Measurements from ENCODE around the gene RPL3. TPM values are rescaled to one million over a fixed set of nuclear protein-coding genes. Genes with fewer than 3 reads are reported as not detected.

The RPL3 gene
- total and polyA plus RNA-seq, 7 experiments from 2014 or later, result 1,611 to 5,509 (median 3,848) TPM

DNA sequence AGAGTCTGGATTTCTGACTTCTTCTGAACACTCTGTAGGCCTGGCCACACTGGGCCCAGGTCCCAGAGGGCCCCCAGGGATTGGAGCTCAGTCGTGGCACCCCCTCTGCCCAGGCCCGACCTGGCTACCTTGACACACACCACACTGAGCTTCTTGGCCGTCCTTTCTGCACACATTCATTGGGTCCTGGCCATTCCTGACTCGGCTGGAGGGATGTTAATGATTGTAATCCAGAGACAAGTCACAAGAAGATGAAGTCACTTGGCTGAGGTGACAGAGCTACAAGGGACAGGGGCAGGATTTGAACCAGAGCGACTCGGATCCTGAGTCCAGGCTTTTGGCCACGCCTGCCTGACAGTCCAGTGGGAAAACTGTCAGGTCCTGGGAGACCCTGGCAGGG, 50.8 kb downstream of the RPL3 start:
- ChIA-PET POLR2A (no interaction called here), CTCF (no interaction called here)
- no peak for DNase-seq
- intact Hi-C loops (cut with micrococcal nuclease), result no loop called here
- Mint-ChIP-seq H3K27ac (no peak overlapping the region), H3K27me3 (peaks cover 0 to 9% (median 4%) of the 10 kb centered on the region in 5 donors), H3K4me3 (no peak overlapping the region), H3K36me3 (peaks cover 0 to 1% (median 0%) of the 10 kb centered on the region in 5 donors), H3K4me1 (peaks cover 0 to 26% (median 0%) of the 10 kb centered on the region in 7 donors), H3K9me3 (peaks cover 0 to 2% (median 0%) of the 10 kb centered on the region in 11 donors)
- Histone ChIP-seq H3K9me3 (ENCODE audit: control insufficient read depth in 2 of 3, low read length in 3 of 3) (no peaks in the 10 kb centered on the region), H3K27ac (ENCODE audit: low read depth, low read length) (no peak overlapping the region), H3K4me1 (ENCODE audit: control insufficient read depth in 2 of 2, insufficient read depth in 2 of 2, low read length in 2 of 2) (no peaks in the 10 kb centered on the region), H3K36me3 (ENCODE audit: control insufficient read depth in 2 of 3, insufficient read depth in 3 of 3, low read length in 3 of 3) (no peaks in the 10 kb centered on the region), H3K4me3 (ENCODE audit: low read length) (no peak overlapping the region), H3K27me3 (ENCODE audit: control insufficient read depth in 2 of 2, insufficient read depth in 2 of 2, low read length in 2 of 2) (no peaks in the 10 kb centered on the region)
- no peak for ATAC-seq

DNA sequence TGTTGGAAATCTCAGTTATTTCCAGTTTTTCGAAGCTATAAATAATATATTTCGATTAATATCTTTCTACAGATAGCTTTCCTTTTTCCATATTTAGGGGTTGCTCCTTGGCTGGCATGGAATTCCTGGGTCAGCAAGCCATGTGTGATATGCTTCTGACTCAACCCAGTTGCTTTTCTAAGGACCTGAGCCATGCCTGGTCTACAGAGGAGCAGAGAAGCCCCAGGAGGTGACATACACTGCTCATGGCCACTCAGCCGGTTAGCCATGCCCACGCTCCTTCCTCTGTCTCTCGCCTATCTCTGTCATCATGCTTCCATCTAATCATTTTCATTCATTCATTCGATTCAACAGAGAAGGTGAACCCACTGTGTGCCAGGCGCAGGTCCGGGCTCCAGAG, 51.4 kb downstream of the RPL3 start:
- H3K4me1 ChIP-seq (ENCODE audit: control insufficient read depth in 2 of 2, insufficient read depth in 2 of 2, low read length in 2 of 2), result no peaks in the 10 kb centered on the region
- DNase-seq (no peak), ATAC-seq (no peak)
- ChIA-PET CTCF (no interaction called here), POLR2A (no interaction called here)
- no peak overlapping the region for H3K27ac ChIP-seq (ENCODE audit: low read depth, low read length)
- peaks cover 0 to 26% (median 0%) of the 10 kb centered on the region in 7 donors for H3K4me1 Mint-ChIP-seq
- no peak overlapping the region for H3K4me3 Mint-ChIP-seq
- no peaks in the 10 kb centered on the region for H3K27me3 ChIP-seq (ENCODE audit: control insufficient read depth in 2 of 2, insufficient read depth in 2 of 2, low read length in 2 of 2)
- H3K27ac Mint-ChIP-seq, result peak overlapping the region in 1 of 9 donors; percentile 59
- H3K36me3 Mint-ChIP-seq, result peaks cover 0 to 1% (median 0%) of the 10 kb centered on the region in 5 donors
- peaks cover 0 to 2% (median 0%) of the 10 kb centered on the region in 11 donors for H3K9me3 Mint-ChIP-seq
- intact Hi-C loops (cut with micrococcal nuclease), result no loop called here
- peaks cover 0 to 9% (median 4%) of the 10 kb centered on the region in 5 donors for H3K27me3 Mint-ChIP-seq
- H3K9me3 ChIP-seq (ENCODE audit: control insufficient read depth in 2 of 3, low read length in 3 of 3), result no peaks in the 10 kb centered on the region
- H3K4me3 ChIP-seq (ENCODE audit: low read length), result no peak overlapping the region
- H3K36me3 ChIP-seq (ENCODE audit: control insufficient read depth in 2 of 3, insufficient read depth in 3 of 3, low read length in 3 of 3), result no peaks in the 10 kb centered on the region

DNA sequence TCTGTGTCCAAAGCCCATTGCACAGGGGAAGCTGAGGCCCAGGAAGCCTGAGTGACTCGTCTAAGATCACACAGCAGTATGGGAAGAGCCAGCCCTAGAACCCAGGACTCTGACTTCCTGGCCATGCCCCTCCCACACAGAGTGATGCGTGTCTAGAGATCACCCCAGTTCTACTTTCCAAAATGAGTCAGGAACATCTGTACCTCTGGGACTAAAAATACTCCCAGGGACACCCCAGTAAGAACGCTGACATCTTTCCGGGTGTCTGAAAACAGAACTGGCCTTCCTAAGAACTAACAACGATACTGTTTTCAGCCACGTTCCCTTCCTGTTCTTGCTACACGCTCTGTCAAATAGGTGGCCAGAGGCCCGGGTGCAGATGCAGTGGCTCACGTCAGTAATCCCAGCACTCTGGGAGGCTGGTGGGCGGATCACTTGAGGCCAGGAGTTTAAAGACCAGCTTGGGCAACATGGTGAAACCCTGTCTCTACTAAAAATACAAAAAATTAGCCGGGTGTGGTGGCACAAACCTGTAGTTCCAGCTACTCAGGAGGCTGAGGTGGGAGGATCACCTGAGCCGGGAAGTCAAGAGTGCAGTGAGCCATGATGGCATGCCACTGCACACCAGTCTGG, 52.9 kb downstream of the RPL3 start:
- H3K27me3 ChIP-seq (ENCODE audit: control insufficient read depth in 2 of 2, insufficient read depth in 2 of 2, low read length in 2 of 2), result no peaks in the 10 kb centered on the region
- no peak overlapping the region for H3K27ac ChIP-seq (ENCODE audit: low read depth, low read length)
- DNase-seq, result peak in 1 of 9 donors; percentile 68
- no peaks in the 10 kb centered on the region for H3K4me1 ChIP-seq (ENCODE audit: control insufficient read depth in 2 of 2, insufficient read depth in 2 of 2, low read length in 2 of 2)
- H3K4me3 Mint-ChIP-seq, result peak overlapping the region in 1 of 10 donors; percentile 48
- ChIA-PET CTCF (no interaction called here), POLR2A (no interaction called here)
- ATAC-seq, result peak; percentile 65
- no peak overlapping the region for H3K4me3 ChIP-seq (ENCODE audit: low read length)
- H3K36me3 Mint-ChIP-seq, result peaks cover 0 to 8% (median 5%) of the 10 kb centered on the region in 5 donors
- peaks cover 0 to 4% (median 0%) of the 10 kb centered on the region in 3 experiments for H3K9me3 ChIP-seq (ENCODE audit: control insufficient read depth in 2 of 3, low read length in 3 of 3)
- H3K27ac Mint-ChIP-seq, result peak overlapping the region in 2 of 9 donors; percentile 58 to 93
- intact Hi-C loops (cut with micrococcal nuclease), result no loop called here
- peaks cover 0 to 9% (median 4%) of the 10 kb centered on the region in 5 donors for H3K27me3 Mint-ChIP-seq
- H3K4me1 Mint-ChIP-seq, result peaks cover 0 to 26% (median 0%) of the 10 kb centered on the region in 7 donors
- H3K36me3 ChIP-seq (ENCODE audit: control insufficient read depth in 2 of 3, insufficient read depth in 3 of 3, low read length in 3 of 3), result no peaks in the 10 kb centered on the region
- H3K9me3 Mint-ChIP-seq, result peaks cover 0 to 13% (median 5%) of the 10 kb centered on the region in 11 donors

DNA sequence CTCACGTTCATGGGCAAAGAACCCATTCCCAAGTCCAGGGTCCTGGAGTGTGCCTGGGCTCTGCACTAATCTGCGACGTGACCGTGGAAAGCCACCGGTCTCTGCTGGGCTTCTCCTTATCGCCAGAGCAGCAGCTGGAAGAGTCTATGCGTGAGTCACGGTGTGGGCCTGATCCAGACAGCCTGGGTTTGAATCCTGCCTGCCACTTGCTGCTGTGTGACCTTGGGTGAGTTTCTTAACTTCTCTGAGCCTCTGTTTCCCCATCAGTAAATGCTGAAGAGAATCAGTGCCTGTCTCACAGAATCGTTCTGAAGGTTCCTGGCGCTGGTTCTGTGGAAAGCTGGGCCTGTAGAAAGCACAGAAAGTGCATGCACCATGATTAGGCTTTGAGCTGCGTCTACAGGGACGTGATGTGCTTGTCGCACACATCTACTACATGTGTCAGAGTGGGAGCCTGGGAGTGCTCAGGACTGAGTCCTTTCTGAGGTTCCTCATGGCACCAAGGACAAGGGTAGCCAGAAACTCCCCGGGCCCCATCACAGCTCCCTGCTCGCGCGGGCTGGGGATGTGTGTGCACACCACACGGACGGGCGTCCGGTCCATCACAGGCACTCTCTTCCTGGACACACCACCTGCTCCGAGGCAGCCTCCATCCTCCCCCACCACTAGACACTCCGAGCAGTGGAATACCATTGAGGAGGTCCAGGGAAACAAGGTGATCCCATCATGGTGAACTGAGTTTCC, 54.1 kb downstream of the RPL3 start:
- Mint-ChIP-seq H3K4me1 (peaks cover 0 to 26% (median 0%) of the 10 kb centered on the region in 7 donors), H3K36me3 (peaks cover 6 to 8% (median 8%) of the 10 kb centered on the region in 5 donors), H3K27me3 (peaks cover 0 to 9% (median 4%) of the 10 kb centered on the region in 5 donors), H3K27ac (peak overlapping the region in 1 of 9 donors; percentile 93), H3K9me3 (peaks cover 0 to 22% (median 11%) of the 10 kb centered on the region in 11 donors), H3K4me3 (no peak overlapping the region)
- ATAC-seq (no peak), DNase-seq (no peak)
- H3K4me1 ChIP-seq (ENCODE audit: control insufficient read depth in 2 of 2, insufficient read depth in 2 of 2, low read length in 2 of 2), result no peaks in the 10 kb centered on the region
- H3K9me3 ChIP-seq (ENCODE audit: control insufficient read depth in 2 of 3, low read length in 3 of 3), result peaks cover 0 to 11% (median 0%) of the 10 kb centered on the region in 3 experiments
- ChIA-PET CTCF (interaction anchor here (0.7 kb wide), 2 partner anchors 35 to 299 kb away, joined by 4 to 5 read pairs; no protein-coding TSS in a partner anchor), POLR2A (no interaction called here)
- intact Hi-C loops (cut with micrococcal nuclease), result no loop called here
- H3K27ac ChIP-seq (ENCODE audit: low read depth, low read length), result no peak overlapping the region
- no peaks in the 10 kb centered on the region for H3K36me3 ChIP-seq (ENCODE audit: control insufficient read depth in 2 of 3, insufficient read depth in 3 of 3, low read length in 3 of 3)
- no peaks in the 10 kb centered on the region for H3K27me3 ChIP-seq (ENCODE audit: control insufficient read depth in 2 of 2, insufficient read depth in 2 of 2, low read length in 2 of 2)
- H3K4me3 ChIP-seq (ENCODE audit: low read length), result no peak overlapping the region

DNA sequence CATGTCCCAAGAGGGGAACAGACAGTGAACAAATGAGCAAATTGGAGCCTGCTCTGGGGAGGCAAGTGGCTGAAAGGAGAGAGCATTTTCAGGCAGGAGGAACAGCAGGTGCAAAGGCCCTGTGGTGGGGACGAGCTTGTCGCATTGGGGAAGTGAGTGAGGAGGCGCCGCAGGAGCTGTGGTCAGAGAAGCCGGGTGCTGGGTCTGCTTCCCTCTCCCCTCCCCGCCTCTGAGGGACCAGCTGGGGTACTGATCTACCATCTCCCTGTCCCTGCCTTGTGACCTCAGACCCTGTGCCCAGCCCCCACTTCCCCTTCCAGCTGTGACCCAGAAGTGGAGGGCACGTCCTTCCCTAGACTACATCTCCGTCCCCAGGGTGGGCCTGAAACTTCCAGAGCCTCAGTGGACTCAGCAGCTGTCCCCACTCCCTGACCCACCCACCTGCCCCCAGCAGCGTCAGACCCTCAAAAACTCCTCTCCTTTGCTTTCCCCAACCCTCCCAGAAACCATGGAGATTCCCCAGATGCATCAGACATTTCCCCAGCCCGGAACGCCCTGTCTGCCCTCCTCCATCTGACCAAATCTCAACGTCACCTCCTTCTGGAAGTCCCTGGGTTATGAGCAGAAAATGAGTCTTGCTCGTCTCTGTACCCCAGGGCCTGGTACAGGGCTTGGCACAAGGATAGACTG, 54.9 kb downstream of the RPL3 start:
- Mint-ChIP-seq H3K4me3 (no peak overlapping the region), H3K27ac (peak overlapping the region in 1 of 9 donors; percentile 29), H3K27me3 (peaks cover 0 to 9% (median 4%) of the 10 kb centered on the region in 5 donors), H3K36me3 (peaks cover 6 to 8% (median 8%) of the 10 kb centered on the region in 5 donors), H3K9me3 (peaks cover 0 to 22% (median 11%) of the 10 kb centered on the region in 11 donors), H3K4me1 (peaks cover 0 to 26% (median 0%) of the 10 kb centered on the region in 7 donors)
- ChIA-PET CTCF (no interaction called here), POLR2A (no interaction called here)
- Histone ChIP-seq H3K9me3 (ENCODE audit: control insufficient read depth in 2 of 3, low read length in 3 of 3) (peaks cover 0 to 11% (median 0%) of the 10 kb centered on the region in 3 experiments), H3K27ac (ENCODE audit: low read depth, low read length) (no peak overlapping the region), H3K4me3 (ENCODE audit: low read length) (no peak overlapping the region), H3K36me3 (ENCODE audit: control insufficient read depth in 2 of 3, insufficient read depth in 3 of 3, low read length in 3 of 3) (no peaks in the 10 kb centered on the region), H3K4me1 (ENCODE audit: control insufficient read depth in 2 of 2, insufficient read depth in 2 of 2, low read length in 2 of 2) (no peaks in the 10 kb centered on the region), H3K27me3 (ENCODE audit: control insufficient read depth in 2 of 2, insufficient read depth in 2 of 2, low read length in 2 of 2) (no peaks in the 10 kb centered on the region)
- intact Hi-C loops (cut with micrococcal nuclease), result no loop called here
- DNase-seq, result no peak
- ATAC-seq, result peak; percentile 56

DNA sequence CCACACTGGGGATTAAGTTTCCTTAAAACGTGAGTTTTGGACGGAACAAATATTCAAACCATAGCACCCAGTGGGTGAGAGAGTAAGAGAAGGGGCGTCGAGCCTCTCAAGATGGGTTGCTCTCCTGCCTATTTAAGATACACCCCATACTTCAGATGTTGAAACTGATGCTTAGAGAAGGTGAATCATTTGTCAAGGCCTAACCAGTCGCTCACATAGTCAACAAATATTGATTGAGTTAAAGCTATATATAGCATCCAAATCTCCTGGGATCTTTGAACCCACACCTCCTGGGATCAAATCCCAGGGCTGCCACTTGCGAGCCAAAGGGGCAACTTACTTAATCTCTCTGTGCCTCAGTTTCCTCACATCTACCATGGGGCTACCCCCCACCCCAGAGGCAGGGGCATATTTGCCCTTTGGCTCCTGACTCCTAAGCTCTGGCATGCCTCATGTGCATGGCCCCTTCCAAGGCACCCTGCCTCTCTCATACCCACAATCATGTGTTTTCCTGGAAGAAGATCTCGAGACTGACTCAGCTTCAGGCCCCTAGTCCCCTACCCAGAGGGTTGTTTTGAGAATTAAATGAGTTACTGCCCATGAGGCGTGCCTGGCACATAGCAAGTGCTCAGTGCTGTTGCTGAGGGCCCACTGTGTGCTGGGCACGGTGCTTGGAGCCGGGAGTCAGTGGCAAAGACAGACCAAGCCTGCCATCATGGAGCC, 55.6 kb downstream of the RPL3 start:
- peaks cover 0 to 26% (median 0%) of the 10 kb centered on the region in 7 donors for H3K4me1 Mint-ChIP-seq
- H3K4me3 ChIP-seq (ENCODE audit: low read length), result no peak overlapping the region
- ChIA-PET POLR2A (no interaction called here), CTCF (no interaction called here)
- H3K4me1 ChIP-seq (ENCODE audit: control insufficient read depth in 2 of 2, insufficient read depth in 2 of 2, low read length in 2 of 2), result no peaks in the 10 kb centered on the region
- H3K27ac ChIP-seq (ENCODE audit: low read depth, low read length), result no peak overlapping the region
- H3K27ac Mint-ChIP-seq, result peak overlapping the region in 1 of 9 donors; percentile 29
- H3K4me3 Mint-ChIP-seq, result no peak overlapping the region
- H3K36me3 ChIP-seq (ENCODE audit: control insufficient read depth in 2 of 3, insufficient read depth in 3 of 3, low read length in 3 of 3), result no peaks in the 10 kb centered on the region
- DNase-seq (no peak), ATAC-seq (no peak)
- no peaks in the 10 kb centered on the region for H3K27me3 ChIP-seq (ENCODE audit: control insufficient read depth in 2 of 2, insufficient read depth in 2 of 2, low read length in 2 of 2)
- H3K36me3 Mint-ChIP-seq, result peaks cover 6 to 8% (median 8%) of the 10 kb centered on the region in 5 donors
- peaks cover 0 to 22% (median 11%) of the 10 kb centered on the region in 11 donors for H3K9me3 Mint-ChIP-seq
- H3K9me3 ChIP-seq (ENCODE audit: control insufficient read depth in 2 of 3, low read length in 3 of 3), result peaks cover 0 to 11% (median 0%) of the 10 kb centered on the region in 3 experiments
- intact Hi-C loops (cut with micrococcal nuclease), result no loop called here
- peaks cover 0 to 9% (median 4%) of the 10 kb centered on the region in 5 donors for H3K27me3 Mint-ChIP-seq

Data from naive thymus-derived CD4-positive, alpha-beta T cell (primary cell).